ENCODE results near the gene ZNF536. TPM values are rescaled to one million over a fixed set of nuclear protein-coding genes. Genes with fewer than 3 reads are reported as not detected.

The ZNF536 gene
- total RNA-seq, 1 experiment from 2014 or later, result not detected

DNA sequence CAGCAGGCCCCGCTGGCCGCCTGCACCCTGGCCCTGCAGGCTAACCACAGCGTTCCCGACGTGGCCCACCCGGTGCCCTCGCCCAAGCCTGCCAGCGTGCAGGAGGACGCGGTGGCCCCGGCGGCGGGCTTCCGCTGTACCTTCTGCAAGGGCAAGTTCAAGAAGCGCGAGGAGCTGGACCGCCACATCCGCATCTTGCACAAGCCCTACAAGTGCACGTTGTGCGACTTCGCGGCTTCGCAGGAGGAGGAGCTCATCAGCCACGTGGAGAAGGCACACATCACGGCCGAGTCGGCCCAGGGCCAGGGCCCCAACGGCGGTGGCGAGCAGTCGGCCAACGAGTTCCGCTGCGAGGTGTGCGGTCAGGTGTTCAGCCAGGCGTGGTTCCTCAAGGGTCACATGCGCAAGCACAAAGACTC is 72.1 kb downstream of the ZNF536 start:
- TF ChIP-seq, protein P1, sequence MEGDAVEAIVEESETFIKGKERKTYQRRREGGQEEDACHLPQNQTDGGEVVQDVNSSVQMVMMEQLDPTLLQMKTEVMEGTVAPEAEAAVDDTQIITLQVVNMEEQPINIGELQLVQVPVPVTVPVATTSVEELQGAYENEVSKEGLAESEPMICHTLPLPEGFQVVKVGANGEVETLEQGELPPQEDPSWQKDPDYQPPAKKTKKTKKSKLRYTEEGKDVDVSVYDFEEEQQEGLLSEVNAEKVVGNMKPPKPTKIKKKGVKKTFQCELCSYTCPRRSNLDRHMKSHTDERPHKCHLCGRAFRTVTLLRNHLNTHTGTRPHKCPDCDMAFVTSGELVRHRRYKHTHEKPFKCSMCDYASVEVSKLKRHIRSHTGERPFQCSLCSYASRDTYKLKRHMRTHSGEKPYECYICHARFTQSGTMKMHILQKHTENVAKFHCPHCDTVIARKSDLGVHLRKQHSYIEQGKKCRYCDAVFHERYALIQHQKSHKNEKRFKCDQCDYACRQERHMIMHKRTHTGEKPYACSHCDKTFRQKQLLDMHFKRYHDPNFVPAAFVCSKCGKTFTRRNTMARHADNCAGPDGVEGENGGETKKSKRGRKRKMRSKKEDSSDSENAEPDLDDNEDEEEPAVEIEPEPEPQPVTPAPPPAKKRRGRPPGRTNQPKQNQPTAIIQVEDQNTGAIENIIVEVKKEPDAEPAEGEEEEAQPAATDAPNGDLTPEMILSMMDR (conservative IDR thresholded peaks at IDR 0.05), result no peak
- no peak overlapping the region for H3K4me3 Mint-ChIP-seq
- Histone ChIP-seq H2BK12ac (ENCODE audit: insufficient read length, low read depth, low read length) (no peak overlapping the region), H2AK5ac (ENCODE audit: insufficient read length, low read length) (no peak overlapping the region), H2AFZ (ENCODE audit: low read length) (no peak overlapping the region), H3K27ac (ENCODE audit: insufficient read length, low read depth, low read length) (no peak overlapping the region), H2BK120ac (ENCODE audit: low read depth, low read length, poor library complexity, severe bottlenecking) (no peak overlapping the region), H3K4me2 (ENCODE audit: insufficient read depth, insufficient read length, low read length) (no peak overlapping the region), H4K20me1 (ENCODE audit: control insufficient read depth, insufficient read depth, insufficient read length) (no peaks in the 10 kb centered on the region), H3K14ac (ENCODE audit: insufficient read depth, low read length) (no peak overlapping the region; the same call in 1 of the 2 replicates), H2BK5ac (ENCODE audit: insufficient read length, low read length) (no peak overlapping the region), H3K4ac (ENCODE audit: low read depth, low read length) (no peak overlapping the region), H3K27me3 (ENCODE audit: insufficient read depth, low read length) (no peaks in the 10 kb centered on the region), H3K23me2 (ENCODE audit: insufficient read length, low read depth, low read length, poor library complexity, severe bottlenecking) (no peaks in the 10 kb centered on the region), H4K5ac (ENCODE audit: insufficient read length, low read depth, low read length) (no peak overlapping the region), H3K9me3 (ENCODE audit: control insufficient read depth, low read depth, low read length) (no peaks in the 10 kb centered on the region), H3K18ac (ENCODE audit: insufficient read length, low read depth, low read length) (no peak overlapping the region), H3K56ac (ENCODE audit: insufficient read length, low read depth, low read length) (no peak overlapping the region), H3K4me1 (ENCODE audit: insufficient read depth, low read length) (peaks cover 3% of the 10 kb centered on the region; the same call in 1 of the 2 replicates), H2BK20ac (ENCODE audit: low read depth, low read length, poor library complexity, severe bottlenecking) (no peak overlapping the region), H4K8ac (replicated peaks; ENCODE audit: insufficient read length, low read depth, low read length) (no peak overlapping the region), H3T11ph (ENCODE audit: low read length) (no peak overlapping the region), H3K23ac (ENCODE audit: insufficient read length, low read depth, low read length) (no peak overlapping the region), H3K9ac (ENCODE audit: extremely low read depth, insufficient read length, low read length) (no peak overlapping the region), H3K79me1 (ENCODE audit: insufficient read depth, low read depth, low read length, poor library complexity, severe bottlenecking) (no peaks in the 10 kb centered on the region), H4K91ac (ENCODE audit: insufficient read length, low read depth, low read length) (no peak overlapping the region), H3K79me2 (ENCODE audit: insufficient read depth, low read length) (no peaks in the 10 kb centered on the region), H2BK15ac (ENCODE audit: low read depth, low read length) (no peak overlapping the region)
- H3K27ac Mint-ChIP-seq, result no peak overlapping the region
- DNase-seq, result no peak
- H3K4me1 Mint-ChIP-seq, result peaks cover 24 to 30% of the 10 kb centered on the region in 2 experiments
- no CpG with 5 or more reads among the region's 37 CpGs for WGBS (ENCODE audit: extremely low coverage, insufficient read length, low lambda C conversion rate)
- H3K27me3 Mint-ChIP-seq (ENCODE audit: low read depth), result peaks cover 4% of the 10 kb centered on the region
- no peaks in the 10 kb centered on the region for H3K9me3 Mint-ChIP-seq
- H3K36me3 Mint-ChIP-seq (ENCODE audit: insufficient read depth in 1 of 3, low read depth in 3 of 3), result no peaks in the 10 kb centered on the region

Data from H9 (cell line).